Stimulated activated CD4-positive, alpha-beta T cell treated with anti-CD3 and anti-CD28 coated beads, Interleukin-15, amount 100 ng/mL, for 24 hours (primary cell): ENCODE results near the gene RXYLT1.
"Not testable (repeated sequence)": the region's sequence is repeated elsewhere in the genome, so short reads cannot be mapped to it uniquely, and the experiment has no call there.

ENCODE experiments used
- DNase-seq: peaks from one replicate; pipeline ENCODE4 v3.0.0-alpha.2; 2020

RXYLT1 gene

GRCh38 chr12:63779498-63780481 is at the start of gene RXYLT1:
TSS of gene RXYLT1 (plus strand) at chr12:63779909. CDS start at chr12:63779961, 52 bp downstream.
- peak; percentile 86 for DNase-seq

GRCh38 chr12:63732779-63733178 is 46.9 kb upstream of the RXYLT1 start:
- not testable (repeated sequence) for DNase-seq

- not testable (repeated sequence) for DNase-seq
These were observed 46.1 kb upstream of the RXYLT1 start for GRCh38 chr12:63733585-63733984.

GRCh38 chr12:63740551-63740950 is 39.2 kb upstream of the RXYLT1 start:
- DNase-seq: not testable (repeated sequence)

GRCh38 chr12:63741431-63741830 is 38.3 kb upstream of the RXYLT1 start:
- DNase-seq: not testable (repeated sequence)

GRCh38 chr12:63744110-63744509 is 35.6 kb upstream of the RXYLT1 start:
- DNase-seq: not testable (repeated sequence)

GRCh38 chr12:63746470-63746869 is 33.2 kb upstream of the RXYLT1 start:
- not testable (repeated sequence) for DNase-seq

- not testable (repeated sequence) for DNase-seq
These were observed 32.6 kb upstream of the RXYLT1 start for GRCh38 chr12:63747136-63747535.

GRCh38 chr12:63747553-63747952 is 32.2 kb upstream of the RXYLT1 start:
- DNase-seq: no peak

GRCh38 chr12:63752283-63752682 is 27.4 kb upstream of the RXYLT1 start:
- DNase-seq: peak; percentile 6

GRCh38 chr12:63752841-63753240 is 26.9 kb upstream of the RXYLT1 start:
- no peak for DNase-seq

- DNase-seq: no peak
These were observed 26.0 kb upstream of the RXYLT1 start for GRCh38 chr12:63753743-63754142.

GRCh38 chr12:63764481-63764880 is 15.2 kb upstream of the RXYLT1 start:
- DNase-seq: no peak

GRCh38 chr12:63766498-63766897 is 13.2 kb upstream of the RXYLT1 start:
- no peak for DNase-seq

- no peak for DNase-seq
These were observed 9.3 kb upstream of the RXYLT1 start for GRCh38 chr12:63770375-63770774.

- DNase-seq: no peak
These were observed 2.4 kb upstream of the RXYLT1 start for GRCh38 chr12:63777340-63777739.

- DNase-seq: no peak
These were observed 2.8 kb downstream of the RXYLT1 start for GRCh38 chr12:63782466-63782865.

GRCh38 chr12:63787306-63787705 is 7.6 kb downstream of the RXYLT1 start:
- DNase-seq: no peak

GRCh38 chr12:63790608-63790945 is 10.9 kb downstream of the RXYLT1 start:
- DNase-seq: no peak

GRCh38 chr12:63792338-63792737 is 12.6 kb downstream of the RXYLT1 start:
- no peak for DNase-seq

- DNase-seq: no peak
These were observed 15.5 kb downstream of the RXYLT1 start for GRCh38 chr12:63795032-63795687.

- DNase-seq: no peak
These were observed 16.2 kb downstream of the RXYLT1 start for GRCh38 chr12:63795944-63796343.

GRCh38 chr12:63802012-63802608 is 22.4 kb downstream of the RXYLT1 start:
- DNase-seq: no peak

- DNase-seq: no peak
These were observed 25.0 kb downstream of the RXYLT1 start for GRCh38 chr12:63804746-63805145.
